Kidney (tissue), 14 donors: Measurements from ENCODE around the gene ARVCF. TPM values are rescaled to one million over a fixed set of nuclear protein-coding genes. Genes with fewer than 3 reads are reported as not detected.

ENCODE experiments used
- DNase-seq, 5 donors: peaks; one replicate each; pipeline ENCODE4 v3.0.0-alpha.2; 2013 to 2020
- FAIRE-seq: peaks from 2 replicates; lab custom pipeline; 2012; peaks lifted over from hg19 to GRCh38; lab: Jason Lieb, UNC
- H3K27ac ChIP-seq, 2 donors: one replicate each; pipeline ENCODE4 v1.7.0; 2013; ENCODE audit warnings: low read depth in 2 of 2, low read length in 2 of 2, inconsistent platforms in 1 of 2
- H3K27me3 ChIP-seq: one replicate; pipeline ENCODE4 v1.7.1; 2013; ENCODE audit warnings: low read length, inconsistent platforms; ENCODE audit not compliant: control insufficient read depth, insufficient read depth
- H3K36me3 ChIP-seq, 3 donors: one replicate each; pipeline versions ENCODE4 v1.7.0 to v1.7.1; 2013; ENCODE audit warnings: low read length in 3 of 3, control low read depth in 1 of 3, inconsistent platforms in 1 of 3; ENCODE audit not compliant: insufficient read depth in 3 of 3, control insufficient read depth in 2 of 3
- H3K4me1 ChIP-seq, 3 donors: one replicate each; pipeline versions ENCODE4 v1.7.0 to v1.7.1; 2013; ENCODE audit warnings: low read length in 3 of 3, inconsistent platforms in 1 of 3, low read depth in 1 of 3; ENCODE audit not compliant: control insufficient read depth in 2 of 3, insufficient read depth in 2 of 3
- H3K4me3 ChIP-seq, 3 donors: one replicate each; pipeline versions ENCODE4 v1.7.0 to v1.8.1; 2013; ENCODE audit warnings: low read length in 3 of 3, control low read depth in 1 of 3, inconsistent platforms in 1 of 3
- H3K9ac ChIP-seq, 3 donors: one replicate each; pipeline versions ENCODE4 v1.7.0 to v1.7.1; 2013; ENCODE audit warnings: low read length in 3 of 3, control low read depth in 1 of 3, inconsistent platforms in 1 of 3
- H3K9me3 ChIP-seq, 3 donors: one replicate each; pipeline versions ENCODE4 v1.7.0 to v1.7.1; 2013; ENCODE audit warnings: low read length in 3 of 3, control low read depth in 1 of 3, inconsistent platforms in 1 of 3; ENCODE audit not compliant: control insufficient read depth in 2 of 3, insufficient read depth in 1 of 3
- CTCF ChIP-seq: IDR thresholded peaks from 3 replicates; pipeline ENCODE4 v1.5.1; 2012; ENCODE audit warnings: mild to moderate bottlenecking, moderate library complexity, borderline replicate concordance; ENCODE audit not compliant: insufficient read depth; ENCODE audit errors: extremely low read depth
- intact Hi-C: fragments of 100-400 bp; cut with DNase I; formaldehyde crosslinking; loops from one replicate; pipeline ENCODE4 v1.11.1; 2022
- polyA plus RNA-seq: library from polyadenylated mRNA; stranded (reverse); fragments of 350-450 nt; fragmentation: Illumina TruSeq; extraction: RNeasy Lipid Tissue Mini Kit (QIAGEN cat#74804); gene quantifications from one replicate; pipeline ENCODE4 v1.2.3, GENCODE V29; 2014; ENCODE audit warnings: low read depth, low replicate concordance; ENCODE audit not compliant: insufficient read depth
- total RNA-seq: library from RNA; stranded (reverse); fragmentation: NEBNext Ultra II Directional; extraction: Animal tissue kit (Norgen Biotek cat#: 25700); gene quantifications from one replicate; pipeline ENCODE4 v1.2.1, GENCODE V29; 2021
- donor health status: control.
- donor health status: control.
- donor health status: control.
- donor health status: control.
- donor health status: control.
- donor health status: DM: yes; HTN: yes; CAD: no.
- donor health status: Normal renal cell carcinoma (clear cell type).

The ARVCF gene
- total and polyA plus RNA-seq, 2 donors from 2014 or later, result 16.0 to 21.9 TPM

DNA sequence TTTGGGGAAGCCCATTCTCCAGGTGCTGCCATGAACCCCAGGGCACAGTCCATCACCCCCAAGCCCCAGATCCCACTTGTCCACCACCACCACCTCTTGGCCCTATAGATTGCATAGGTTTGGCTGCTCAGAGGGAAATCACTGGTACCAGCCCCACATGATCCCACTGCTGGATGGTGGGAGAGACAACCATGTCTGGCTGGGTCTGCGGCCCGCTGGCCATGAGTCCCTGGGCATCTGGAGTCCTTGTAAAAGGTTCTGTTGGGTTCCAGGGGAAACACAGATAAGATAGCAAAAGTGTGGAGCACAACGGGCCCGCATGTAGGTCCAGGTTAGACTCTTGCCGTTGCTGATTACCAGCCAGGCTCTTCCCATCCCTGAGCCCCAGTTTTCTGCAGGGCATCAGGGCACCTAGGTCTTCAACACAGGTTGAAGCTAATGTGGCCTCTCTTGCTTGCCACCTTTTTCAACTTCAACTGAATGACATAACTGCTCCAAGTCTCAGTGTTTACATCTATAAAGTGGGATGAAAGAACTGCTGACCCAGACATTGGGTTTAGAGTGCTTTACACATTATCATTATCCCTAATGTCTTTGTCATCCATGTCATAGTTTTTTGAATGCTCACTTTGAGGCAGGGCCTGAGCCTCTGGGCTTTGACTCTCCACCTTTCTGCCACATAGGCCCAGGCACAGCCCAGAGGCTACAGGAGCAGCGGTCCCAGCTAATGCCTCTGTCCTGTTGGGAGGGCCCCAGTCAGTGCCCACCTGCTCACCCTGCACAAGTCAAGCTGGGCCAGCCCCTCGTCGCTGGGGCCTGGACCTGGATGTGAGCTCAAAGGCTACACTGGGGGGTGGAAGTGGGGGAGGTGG lies 3.3 kb upstream of the ARVCF start:
- intact Hi-C loops, result loop anchor here (10.0 kb wide), 1 partner anchor 95 kb away; the partner anchor contains the start of genes RANBP1 and TRMT2A
- Histone ChIP-seq H3K27ac (peak overlapping the region in 1 of 2 donors; percentile 51), H3K9me3 (no peaks in the 10 kb centered on the region), H3K27me3 (peaks cover 16% of the 10 kb centered on the region), H3K36me3 (no peaks in the 10 kb centered on the region), H3K9ac (peak overlapping the region in 1 of 3 donors; percentile 77), H3K4me1 (peaks cover 0 to 35% (median 9%) of the 10 kb centered on the region in 3 donors), H3K4me3 (peak overlapping the region in 2 of 3 donors; percentile 76 to 85)
- TF ChIP-seq CTCF, result no peak
- FAIRE-seq (no peak), DNase-seq (peak in 2 of 5 donors; percentile 34 to 77)

DNA sequence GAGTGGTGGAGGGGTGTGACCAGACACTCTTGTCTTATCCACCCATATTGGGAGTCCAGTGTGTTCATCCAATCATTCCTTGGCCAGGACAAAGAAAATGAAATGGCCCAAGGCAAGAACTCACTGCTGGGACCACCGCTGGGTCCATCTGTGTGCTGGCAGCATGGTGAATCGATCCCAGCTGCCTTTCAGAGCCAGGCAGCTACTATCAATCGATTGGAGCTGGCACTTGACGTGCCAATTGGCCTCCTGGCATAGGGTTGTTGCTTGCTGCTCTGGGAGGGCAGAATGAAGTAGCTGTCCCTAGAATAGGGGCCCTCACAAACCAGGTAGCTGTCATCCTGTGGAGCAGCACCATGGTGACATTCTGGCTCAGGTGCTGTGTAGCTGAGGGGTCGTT lies 1.4 kb upstream of the ARVCF start:
- intact Hi-C loops, result no loop called here
- Histone ChIP-seq H3K9me3 (no peaks in the 10 kb centered on the region), H3K4me1 (peaks cover 0 to 37% (median 13%) of the 10 kb centered on the region in 3 donors), H3K27ac (no peak overlapping the region), H3K27me3 (peaks cover 17% of the 10 kb centered on the region), H3K4me3 (no peak overlapping the region), H3K36me3 (no peaks in the 10 kb centered on the region), H3K9ac (no peak overlapping the region)
- TF ChIP-seq CTCF, result no peak
- FAIRE-seq, result no peak
- peak in 2 of 5 donors; percentile 31 to 51 for DNase-seq

DNA sequence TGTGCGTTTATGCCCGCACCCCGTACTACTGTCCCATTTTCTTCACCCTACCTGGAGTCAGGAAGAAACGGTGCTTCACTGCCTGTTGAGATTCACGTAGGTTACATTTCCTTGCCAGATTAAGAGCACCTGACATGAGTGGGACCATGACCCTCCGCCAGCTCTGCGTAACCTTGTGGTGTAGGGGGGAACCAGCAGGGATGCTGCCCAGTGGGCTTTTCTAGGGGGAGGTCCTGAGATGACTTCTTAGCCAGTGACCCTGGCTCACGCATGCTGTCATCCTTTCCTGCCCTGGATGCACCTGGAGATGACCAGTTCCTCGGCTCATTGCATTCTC lies 967 bp upstream of the ARVCF start:
- intact Hi-C loops, result no loop called here
- H3K4me3 ChIP-seq, result peak overlapping the region in 2 of 3 donors; percentile 60 to 78
- H3K27me3 ChIP-seq, result peaks cover 17% of the 10 kb centered on the region
- H3K27ac ChIP-seq, result no peak overlapping the region
- TF ChIP-seq CTCF, result no peak
- H3K36me3 ChIP-seq, result no peaks in the 10 kb centered on the region
- H3K4me1 ChIP-seq, result peaks cover 0 to 37% (median 14%) of the 10 kb centered on the region in 3 donors
- DNase-seq (peak in 1 of 5 donors; percentile 59), FAIRE-seq (no peak)
- peak overlapping the region in 1 of 3 donors; percentile 58 for H3K9ac ChIP-seq
- H3K9me3 ChIP-seq, result no peaks in the 10 kb centered on the region
